HG03039 (cell line): ENCODE data around the gene ANO3.
"Not testable (repeated sequence)": the region's sequence is repeated elsewhere in the genome, so short reads cannot be mapped to it uniquely, and the experiment has no call there.

Experiments used
- ATAC-seq: cut with Tn5 transposase; IDR thresholded peaks from one replicate; pipeline ENCODE4 v1.9.1; 2021; ENCODE audit warnings: mild to moderate bottlenecking, moderate library complexity; ENCODE audit not compliant: unreplicated experiment

Gene ANO3

DNA sequence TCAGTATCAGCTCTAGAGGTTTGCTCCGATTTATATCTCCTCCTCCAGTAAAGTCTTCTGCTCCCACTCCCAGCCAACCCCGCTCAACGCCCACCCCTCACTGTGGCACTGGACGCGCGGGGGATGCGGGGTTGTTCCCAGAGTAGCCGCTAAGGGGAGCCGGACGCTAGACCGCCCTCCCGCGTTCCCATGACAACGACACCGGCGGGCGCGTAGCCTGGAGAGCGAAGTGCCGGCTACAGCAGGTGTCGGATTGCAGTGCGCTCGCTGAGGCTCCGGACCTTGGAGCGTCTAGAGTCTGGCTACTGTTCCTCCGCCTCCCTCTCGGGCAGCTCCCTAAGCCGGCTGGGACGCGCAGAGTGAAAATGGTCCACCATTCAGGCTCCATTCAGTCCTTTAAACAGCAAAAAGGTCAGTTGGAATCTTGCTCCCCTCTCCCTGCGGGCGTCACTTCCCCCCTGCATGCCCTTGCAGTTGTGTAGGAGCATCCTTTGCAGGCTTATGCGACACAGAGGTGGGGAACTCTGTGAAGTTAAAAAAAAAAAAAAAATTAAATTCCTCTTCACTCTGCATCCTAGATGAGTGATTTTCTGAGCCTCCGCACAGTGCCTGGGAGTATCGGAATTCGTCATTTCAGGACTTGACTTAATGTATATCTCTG is at the start of gene ANO3:
Gene ANO3 (plus strand): TSS at position 220 of the 661 bp plus-strand sequence. CDS start 146 bp downstream, at position 366.
- ATAC-seq = peak; percentile 86

DNA sequence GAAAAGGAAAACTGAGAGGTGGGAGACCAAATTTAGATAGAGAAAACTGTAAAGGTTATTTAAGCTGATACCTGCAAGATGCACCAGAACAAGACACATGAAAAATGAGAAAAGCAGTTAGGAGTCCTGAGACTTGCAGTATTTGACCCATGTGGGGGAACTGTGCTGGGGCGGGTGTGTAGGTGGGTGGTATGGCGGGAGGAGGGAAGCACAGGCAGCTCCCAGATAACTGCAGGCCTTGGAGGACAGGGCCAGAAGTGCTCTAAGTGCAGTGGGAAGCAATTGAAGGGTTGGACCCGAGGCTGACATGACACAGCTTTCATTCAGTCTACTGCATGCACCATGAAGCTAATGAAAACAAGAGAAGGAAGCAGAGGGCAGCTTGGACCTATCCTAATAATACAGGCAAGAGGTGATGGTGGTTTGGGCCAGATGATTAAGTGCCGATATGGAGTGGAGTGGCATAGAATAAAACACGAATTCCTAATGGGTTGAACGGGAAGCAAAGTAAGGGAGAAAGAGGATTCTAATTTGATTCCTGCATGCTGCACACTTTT is 48.0 kb upstream of the ANO3 start:
- ATAC-seq = no peak

DNA sequence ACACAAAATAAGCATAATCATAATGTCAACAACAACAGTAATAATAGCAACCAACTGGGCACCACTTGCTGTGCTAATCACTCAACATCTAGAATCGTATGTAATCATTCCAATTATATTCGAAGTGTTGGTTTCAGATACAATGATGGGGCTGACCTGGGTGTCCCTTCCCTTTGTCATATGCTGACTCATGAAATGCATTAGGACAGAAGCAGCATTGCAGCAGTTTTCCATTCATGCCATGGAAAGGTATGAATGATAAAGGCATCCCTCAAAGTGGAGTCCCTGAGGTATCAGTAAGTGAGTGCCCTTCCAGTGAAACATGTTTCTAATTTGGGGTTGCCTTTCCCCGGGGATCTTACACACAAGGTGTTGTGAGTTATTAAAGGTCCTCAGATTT is 46.3 kb upstream of the ANO3 start:
- no peak for ATAC-seq

DNA sequence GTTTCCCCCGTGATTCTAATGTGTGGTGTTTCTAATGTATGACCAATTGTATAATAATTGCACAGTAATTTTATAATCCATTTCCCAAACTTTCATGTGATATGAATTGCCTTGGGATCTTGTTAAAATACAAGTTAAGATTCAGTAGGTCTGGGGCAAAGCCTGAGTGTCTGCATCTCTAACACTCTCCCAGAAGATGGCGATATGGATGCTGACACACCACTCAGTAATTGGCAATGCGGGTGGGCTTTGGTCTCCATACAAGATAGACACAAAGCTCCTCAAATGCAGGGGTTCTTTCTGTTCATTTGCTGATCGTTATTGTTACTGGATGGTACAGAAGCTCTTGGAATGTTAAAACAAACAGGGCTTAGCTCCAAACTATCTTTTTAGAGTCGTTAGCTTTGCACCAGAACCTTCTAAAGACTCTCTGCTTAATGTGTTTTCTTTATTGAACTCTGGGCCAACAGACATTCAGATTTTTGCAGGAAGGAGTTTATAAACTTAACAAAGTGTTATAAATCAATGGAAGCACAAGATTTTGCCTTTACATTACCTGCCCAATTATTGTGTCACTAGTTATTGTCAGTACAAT is 45.4 kb upstream of the ANO3 start:
- peak; percentile 64 for ATAC-seq

DNA sequence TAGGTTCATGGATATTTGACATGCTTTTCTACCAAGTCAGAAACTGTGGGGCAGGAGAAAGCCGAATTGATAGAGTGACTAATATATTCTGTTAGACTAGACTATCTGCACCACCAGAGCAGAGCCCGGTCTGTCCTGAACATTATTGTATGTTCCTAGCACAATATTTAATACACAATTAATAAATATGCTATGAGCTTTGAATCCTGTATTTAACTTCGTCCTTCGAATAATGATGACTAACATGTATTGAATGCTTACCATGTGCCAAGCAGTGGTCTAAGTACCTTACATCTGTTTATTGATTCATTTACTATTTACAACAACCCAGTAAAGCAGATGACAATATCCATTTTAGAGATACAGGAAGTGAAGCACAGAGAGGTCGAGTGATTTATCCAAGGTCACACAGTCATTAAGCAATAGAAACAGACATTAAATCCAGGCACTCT is 44.8 kb upstream of the ANO3 start:
- no peak for ATAC-seq

DNA sequence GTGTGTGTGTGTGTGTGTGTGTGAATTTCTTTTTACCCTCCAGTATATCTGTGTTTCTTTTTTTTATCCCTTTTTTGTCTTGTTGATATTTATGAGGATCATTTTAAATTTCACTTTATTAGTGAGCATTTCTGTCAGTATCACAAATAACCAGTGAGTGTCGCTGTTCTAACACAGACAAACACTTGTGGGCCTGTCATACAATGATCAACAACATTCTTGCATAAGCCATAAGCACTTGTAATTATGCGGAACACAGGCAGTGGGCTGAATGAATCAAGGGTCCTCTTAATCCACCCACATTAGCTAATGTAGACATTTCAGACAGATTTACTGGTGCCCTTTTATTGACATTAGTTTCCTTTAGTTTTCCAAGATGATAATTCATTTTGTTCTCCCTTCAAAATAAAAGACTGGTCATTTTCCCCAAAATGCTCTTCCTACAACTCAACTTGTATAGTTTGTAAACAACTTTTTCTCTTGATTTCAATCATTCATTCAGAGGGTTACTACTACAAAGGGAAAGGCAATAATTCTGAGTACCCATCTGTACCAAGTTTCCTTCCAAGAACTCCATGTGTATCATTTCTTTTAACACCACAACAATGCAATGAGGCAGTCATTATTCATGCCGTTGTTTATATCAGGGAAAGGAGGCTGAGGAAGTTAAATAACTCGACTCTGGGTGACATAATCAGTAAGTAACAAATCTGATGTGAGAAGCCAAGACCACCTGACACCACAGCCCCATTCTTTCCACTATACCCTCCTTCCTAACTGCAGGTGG is 34.5 kb upstream of the ANO3 start:
- peak; percentile 81 for ATAC-seq

DNA sequence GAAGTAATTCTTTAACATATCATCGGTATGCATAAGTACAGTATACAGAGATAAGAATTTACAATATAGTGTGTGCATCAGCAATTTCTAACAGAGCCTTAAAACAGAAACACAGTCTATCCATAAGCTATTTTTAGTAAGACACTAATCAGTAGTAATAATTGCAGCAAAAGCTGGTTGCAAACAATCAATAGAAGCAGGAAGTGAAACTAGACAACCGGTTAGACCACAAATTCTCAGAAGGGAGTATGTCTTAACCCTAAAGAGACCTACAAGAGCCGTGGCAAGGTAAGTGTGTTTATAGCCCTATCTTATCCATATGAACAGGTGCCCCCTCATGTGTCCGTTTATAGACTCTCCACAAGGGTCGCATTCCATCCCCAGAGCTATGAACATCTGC is 15.6 kb upstream of the ANO3 start:
- not testable (repeated sequence) for ATAC-seq

DNA sequence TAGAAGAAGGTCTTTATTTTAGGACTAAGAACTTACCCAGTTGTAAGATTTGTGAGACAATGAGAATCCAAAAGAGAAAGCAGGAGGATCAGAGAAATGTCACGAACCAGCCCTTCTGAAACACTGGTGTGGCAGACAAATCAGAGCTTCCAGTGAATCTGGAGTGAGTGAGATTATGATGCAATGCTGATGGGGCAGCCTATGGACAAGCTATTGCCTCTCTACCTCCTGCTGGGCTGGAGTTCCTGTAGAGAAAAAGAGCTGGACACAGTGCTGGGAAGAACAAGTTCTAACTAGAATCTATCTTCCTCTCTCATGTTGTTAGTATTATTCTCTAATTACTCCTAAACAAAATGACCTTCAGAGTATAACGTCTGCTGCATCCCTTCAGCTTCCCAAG is 12.0 kb upstream of the ANO3 start:
- ATAC-seq = no peak

DNA sequence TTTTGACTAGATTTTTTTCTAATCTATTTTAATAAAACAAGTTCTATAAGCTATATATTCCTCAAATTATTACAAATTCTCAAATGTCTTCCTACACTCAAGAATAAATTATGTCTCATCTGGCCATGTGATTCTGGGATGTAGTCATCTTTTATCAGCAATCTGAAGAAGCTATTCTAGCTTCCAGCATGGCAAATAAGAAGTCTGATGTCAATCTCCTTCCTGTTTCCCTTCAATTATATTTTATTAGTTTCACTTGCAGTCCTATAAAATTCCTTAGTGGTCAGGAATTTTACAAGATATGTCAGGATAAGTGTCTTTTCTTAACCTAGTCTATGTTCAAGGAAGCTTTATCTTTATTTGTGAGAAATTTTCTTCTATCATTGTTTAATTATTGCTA is 10.4 kb upstream of the ANO3 start:
- ATAC-seq = no peak

DNA sequence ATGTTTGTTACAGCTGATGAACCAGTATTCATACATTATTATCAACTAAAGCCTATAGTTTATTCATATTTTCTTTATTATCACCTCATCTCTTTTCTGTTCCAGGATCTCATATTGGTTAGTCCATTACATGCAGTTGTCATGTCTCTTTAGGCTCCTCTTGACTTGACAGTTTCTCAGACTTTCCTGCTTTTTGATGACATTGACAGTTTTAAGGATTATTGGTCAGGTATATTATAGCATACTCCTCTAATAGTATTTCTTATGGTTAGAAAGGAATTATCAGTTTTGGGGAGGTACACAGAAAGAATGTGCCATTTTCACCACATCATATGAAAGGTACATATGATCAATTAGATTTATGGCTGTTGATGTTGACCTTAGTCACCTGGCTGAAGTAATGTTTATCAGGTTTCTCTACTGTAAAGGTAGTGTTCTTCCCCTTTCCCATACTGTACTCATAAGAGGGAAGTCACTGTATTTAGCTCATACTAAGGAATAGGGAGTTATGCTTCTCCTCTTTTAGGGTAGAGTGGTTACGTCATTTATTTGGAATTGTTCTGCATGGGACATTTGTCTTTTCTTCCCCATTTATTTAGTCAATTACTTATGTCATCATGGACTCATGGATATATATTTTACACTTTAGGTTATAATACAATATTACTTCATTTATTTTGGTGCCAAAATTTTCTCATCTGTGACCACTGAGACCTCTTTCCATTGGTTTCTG is 9.4 kb upstream of the ANO3 start:
- no peak for ATAC-seq

DNA sequence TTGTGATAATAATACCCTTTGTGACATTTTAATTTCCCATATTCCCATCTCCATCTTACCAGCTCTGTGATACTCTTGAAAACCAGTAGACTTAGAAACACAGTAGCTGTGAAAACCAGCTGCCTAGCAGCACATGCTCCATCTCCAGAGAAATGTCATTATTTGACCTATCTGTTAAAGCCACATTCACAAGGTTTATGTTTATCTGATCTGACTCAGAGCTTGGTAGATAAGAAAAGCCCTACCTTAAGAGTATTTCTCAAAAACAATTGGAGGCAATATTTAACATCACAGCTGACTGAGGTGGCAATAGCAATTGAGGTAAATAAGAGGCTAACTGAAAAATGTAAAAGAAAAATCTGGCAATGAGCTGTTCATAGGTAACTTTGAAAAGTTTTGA is 8.1 kb upstream of the ANO3 start:
- no peak for ATAC-seq

DNA sequence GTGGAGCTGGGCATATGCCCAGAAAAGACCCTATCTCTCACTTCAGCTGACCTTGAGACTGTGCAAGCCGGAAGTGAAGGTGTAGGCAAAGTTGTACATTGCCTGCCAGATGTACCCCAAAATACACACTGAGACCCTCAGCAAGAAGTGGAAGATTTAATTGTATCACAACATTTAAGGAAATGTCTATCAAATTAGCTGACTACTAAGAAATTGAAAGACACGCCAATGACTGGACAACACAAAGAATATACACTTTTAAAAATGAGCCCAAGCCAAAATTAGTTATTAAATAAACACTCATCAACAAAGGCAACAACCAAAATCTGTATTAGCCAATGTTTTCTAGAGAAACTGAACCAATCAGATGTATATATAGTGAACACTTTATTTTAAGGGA is 7.7 kb upstream of the ANO3 start:
- no peak for ATAC-seq

DNA sequence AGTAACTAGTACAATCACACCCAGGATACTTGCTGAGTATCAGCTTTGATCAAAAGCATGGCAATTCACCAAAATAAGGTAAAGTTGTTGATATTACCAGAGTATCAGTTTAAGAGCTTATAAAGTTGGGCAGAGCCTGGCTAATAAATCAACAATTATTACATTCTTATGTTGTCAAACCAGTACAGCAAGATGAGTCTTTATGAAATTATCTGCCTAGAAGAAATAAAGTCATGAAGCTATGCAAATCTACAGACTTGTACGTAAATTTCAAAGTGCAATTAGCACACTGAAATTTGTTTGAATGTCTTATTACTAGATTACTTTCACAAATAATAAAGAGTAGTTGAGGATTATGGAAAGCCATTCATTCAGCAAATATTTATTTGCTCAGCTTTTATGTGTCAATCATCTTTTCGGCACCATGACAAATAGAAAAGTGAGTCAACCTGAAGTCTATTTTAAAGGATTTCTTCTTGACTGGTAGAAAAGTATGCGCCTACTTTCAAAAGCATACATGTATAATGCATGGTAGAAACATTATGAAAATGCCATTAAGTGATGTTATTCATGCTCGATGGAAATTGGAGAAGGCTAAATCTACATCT is 5.0 kb upstream of the ANO3 start:
- ATAC-seq = no peak

DNA sequence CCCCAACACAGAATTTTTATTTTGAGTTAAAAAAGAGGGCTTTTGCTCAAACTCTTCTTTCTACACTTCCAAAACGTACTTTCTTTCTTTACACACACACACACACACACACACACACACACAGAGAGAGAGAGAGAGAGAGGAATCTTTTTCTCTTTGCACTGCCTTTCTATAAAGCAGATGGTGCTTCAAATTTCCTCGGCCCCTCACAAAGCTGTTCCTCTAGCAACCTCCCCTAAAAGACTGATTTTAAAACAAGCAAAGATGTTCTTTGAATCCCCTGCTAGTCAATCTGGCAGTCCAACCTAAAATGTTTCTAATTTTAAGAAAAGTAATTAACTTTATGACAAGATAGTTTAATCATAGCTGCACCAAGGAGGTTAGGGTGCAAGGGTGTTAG is 2.7 kb upstream of the ANO3 start:
- no peak for ATAC-seq

DNA sequence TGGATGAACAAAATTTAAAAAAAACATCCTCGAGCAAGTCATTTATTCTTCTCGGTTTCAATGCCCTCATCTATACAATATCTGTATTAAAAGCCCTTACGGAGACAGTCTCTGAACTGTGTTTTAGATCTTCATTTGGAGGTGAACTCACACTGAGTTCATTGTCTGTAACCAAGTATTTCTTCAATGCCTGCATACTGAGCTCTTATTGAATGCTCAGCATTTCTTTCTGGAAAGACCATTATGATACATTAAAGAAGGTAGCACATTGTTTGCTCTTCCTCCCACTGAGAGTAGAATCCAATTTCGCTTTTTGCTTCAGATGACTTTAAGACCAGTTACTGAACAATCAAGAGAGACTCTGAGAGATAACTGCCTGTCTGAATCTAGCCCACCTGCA is 1.7 kb upstream of the ANO3 start:
- ATAC-seq = no peak

DNA sequence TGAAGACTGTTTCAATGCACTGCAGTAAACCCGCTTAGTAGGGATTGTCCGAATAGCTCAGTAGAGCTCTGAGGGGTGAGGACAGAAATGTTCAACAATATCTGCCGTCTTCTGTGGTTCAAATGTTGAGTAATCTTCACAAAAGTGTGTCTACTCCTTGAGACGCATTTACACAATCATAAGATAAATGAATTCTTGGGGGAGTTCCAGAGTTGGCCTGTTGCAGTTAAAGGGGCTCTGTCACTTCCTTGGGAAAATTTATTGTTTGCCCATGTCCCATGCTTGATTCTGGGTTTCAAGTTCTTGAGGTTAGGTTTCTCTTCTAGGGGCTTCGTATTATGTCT is 614 bp downstream of the ANO3 start:
- no peak for ATAC-seq

DNA sequence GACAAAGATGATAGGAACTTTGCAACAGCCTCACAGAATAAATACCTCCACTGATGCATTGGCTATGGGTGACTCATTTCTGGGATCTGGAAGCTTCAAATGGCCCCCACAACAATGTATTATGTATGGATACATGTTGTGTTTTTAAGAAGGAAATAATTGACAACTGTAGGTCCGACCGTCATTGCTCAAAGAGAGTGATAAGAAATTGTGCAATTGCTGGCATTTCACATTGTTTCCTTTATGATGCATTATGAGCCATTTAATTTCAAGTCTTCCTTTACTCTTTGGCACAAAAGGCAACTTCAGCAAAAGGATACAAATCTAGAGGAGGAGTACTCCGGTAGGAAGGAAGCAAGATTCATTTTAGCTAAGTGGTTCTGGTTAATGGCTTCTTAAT is 2.0 kb downstream of the ANO3 start:
- ATAC-seq = no peak

DNA sequence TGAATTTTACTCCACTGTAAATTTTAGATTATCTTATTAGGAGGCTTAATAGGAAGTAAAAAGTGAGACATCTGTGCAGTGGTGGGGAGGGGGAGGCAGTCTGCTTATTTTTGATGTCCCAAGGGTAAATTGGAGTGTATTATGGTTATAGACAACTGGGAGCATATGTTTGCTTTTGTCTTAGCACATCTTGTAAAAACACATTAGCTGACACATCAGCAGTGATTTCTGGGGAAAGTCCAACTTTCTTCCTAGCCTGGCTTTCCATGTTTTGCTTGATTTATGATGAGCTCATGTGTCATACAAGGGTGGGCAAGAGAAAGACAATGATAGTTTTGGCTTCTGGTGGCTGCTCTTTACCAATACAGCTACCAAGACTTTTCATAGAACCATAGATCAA is 4.0 kb downstream of the ANO3 start:
- no peak for ATAC-seq

DNA sequence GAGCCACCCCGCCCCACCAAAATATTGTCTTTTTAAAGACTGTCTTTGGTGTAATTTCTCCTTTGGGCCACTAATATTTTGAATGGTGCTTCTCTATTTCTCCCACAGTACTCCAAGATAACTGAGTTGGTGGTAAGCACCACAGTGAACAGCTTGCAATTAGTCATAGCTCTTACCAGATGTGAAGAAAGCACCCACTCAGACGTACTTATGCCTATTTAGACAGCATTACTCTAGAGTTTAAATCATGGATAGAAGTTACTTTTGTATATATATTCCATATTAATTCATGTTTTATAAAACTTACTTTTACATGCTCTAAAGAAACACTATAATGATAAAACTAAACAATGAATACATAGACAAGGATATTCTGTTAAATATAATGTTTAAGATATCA is 12.7 kb downstream of the ANO3 start:
- no peak for ATAC-seq

DNA sequence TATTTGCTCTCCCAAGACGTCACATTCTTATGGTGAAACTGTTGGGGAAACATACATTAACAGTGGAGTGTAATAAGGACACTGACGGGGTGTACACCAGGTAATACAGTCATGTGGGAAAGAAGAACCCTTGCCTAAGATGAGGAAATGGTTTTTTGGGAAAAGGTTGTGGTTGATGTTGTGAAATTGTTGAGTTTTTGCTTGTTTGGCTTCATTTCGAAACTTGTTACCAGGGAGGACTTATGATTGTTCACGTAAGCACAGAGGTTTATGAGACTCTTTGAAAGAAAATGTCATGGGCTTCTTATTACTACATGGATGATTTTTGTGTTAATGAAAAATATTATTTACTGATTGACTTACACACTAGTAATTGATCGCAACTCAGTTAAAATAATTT is 16.8 kb downstream of the ANO3 start:
- ATAC-seq = no peak

DNA sequence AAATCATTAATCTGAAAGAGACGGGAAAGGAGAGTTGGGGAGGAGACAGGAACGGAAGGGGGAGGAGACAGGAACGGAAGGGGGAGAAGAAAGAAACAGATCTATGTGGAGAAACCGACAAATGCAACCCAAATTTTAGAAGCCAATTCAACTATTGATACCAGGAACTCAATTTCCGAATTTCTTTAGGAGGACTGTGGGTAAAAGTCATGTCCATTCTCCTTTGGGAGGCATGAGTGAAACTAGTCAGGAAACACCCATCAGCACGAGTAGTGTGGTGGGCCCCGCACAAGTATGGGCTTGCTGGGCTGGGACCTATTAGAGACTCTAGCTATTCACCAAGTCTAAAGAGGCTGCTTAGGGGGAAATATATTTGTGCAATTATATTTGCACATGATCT is 18.1 kb downstream of the ANO3 start:
- no peak for ATAC-seq
